ENCODE measurements around the gene ROR2.

The ROR2 gene

DNA sequence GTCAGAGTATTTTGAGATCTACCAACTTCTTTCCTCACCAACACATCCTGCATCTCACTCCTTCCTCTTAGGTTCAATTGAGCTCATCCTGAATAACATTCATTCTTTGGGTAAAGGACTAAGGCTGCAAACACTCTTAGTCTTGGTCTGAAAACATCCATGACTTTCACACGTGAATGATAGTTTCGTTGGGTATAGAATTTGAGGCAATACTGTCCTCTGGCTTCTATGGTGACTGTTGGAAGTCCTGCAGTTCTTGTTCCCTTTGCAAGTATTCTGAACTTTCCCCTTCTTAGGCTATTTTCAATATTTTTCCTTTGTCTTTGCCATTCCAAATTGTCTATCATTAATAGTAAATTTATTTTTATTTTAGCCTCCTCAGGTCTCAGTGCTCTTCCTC is 185.4 kb downstream of the ROR2 start:
- H3K27me3 ChIP-seq (ENCODE audit: low read depth): no peaks in the 10 kb centered on the region
- H3K9me3 ChIP-seq: peaks cover 9% of the 10 kb centered on the region
- in situ Hi-C loops (cut with MboI; ENCODE audit: low sequenced_read_pairs): no loop called here
- no peaks in the 10 kb centered on the region for H3K4me1 ChIP-seq
- no peak for DNase-seq (ENCODE audit: low spot score in 2 of 2)
- H3K36me3 ChIP-seq (replicated peaks): no peaks in the 10 kb centered on the region
- no peak overlapping the region for H3K4me3 ChIP-seq

DNA sequence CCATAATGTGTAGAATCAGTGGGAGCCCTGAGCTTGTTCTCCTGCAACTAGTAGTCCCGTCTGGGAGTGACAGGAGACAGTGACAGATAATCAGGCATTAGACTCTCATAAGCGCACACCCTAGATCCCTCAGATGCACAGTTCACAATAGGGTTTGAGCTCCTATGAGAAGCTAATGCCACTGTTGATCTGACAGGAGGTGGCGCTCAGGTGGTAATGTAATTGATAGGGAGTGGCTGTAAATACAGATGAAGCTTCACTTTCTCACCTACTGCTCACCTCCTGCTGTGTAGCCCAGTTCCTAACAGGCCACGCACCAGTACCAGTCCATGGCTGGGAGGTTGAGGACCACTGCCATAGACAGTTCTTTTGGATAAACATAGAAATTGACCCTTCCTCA is 188.7 kb downstream of the ROR2 start:
- no peak for DNase-seq (ENCODE audit: low spot score in 2 of 2)
- Histone ChIP-seq H3K36me3 (replicated peaks) (no peaks in the 10 kb centered on the region), H3K4me3 (no peak overlapping the region), H3K9me3 (peaks cover 9% of the 10 kb centered on the region), H3K4me1 (no peaks in the 10 kb centered on the region), H3K27me3 (ENCODE audit: low read depth) (no peaks in the 10 kb centered on the region)
- in situ Hi-C loops (cut with MboI; ENCODE audit: low sequenced_read_pairs): no loop called here

DNA sequence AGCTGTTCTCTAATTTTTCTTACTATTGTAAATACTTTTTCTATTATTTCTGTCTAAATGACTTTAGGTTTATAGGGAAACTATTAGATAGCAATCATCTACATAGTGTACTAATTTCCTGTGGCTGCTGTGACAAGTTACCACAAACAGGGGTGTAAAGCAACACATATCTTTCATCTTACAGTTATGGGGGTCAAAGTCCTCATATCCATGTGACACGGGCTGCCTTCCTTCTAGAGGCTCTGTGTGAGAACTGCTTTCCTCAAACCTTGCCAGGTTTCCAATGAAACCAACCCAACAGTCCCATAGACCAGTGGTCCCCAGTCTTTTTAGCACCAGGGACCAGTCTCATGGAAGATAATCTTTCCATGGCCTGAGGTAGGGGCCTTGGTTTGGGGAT is 189.1 kb downstream of the ROR2 start:
- H3K4me1 ChIP-seq: no peaks in the 10 kb centered on the region
- in situ Hi-C loops (cut with MboI; ENCODE audit: low sequenced_read_pairs): no loop called here
- no peaks in the 10 kb centered on the region for H3K27me3 ChIP-seq (ENCODE audit: low read depth)
- H3K36me3 ChIP-seq (replicated peaks): no peaks in the 10 kb centered on the region
- no peak overlapping the region for H3K4me3 ChIP-seq
- peaks cover 9% of the 10 kb centered on the region for H3K9me3 ChIP-seq
- no peak for DNase-seq (ENCODE audit: low spot score in 2 of 2)

DNA sequence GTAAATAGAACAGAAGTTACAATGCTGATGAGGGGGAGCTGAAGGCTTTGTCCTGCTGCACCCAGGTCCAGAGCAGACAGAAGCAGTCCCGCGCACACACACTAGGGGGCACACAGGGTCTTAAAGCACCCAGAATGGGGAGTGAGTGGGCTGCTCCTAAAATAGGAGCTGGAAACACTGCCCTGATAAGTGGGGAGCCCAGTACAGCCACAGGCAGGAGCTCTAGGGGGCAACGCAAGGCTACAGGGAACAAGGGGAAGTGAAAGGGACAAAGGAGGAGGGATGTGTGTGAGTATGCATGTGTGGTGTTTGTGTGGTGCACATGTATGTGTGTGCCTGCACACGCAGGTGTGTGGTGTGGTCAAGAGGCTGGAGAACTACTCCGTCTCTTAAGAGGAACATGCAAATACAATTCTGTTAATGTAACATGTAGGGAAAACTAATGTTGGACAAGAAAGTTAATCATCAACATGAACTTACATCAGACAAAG is 191.5 kb downstream of the ROR2 start:
- in situ Hi-C loops (cut with MboI; ENCODE audit: low sequenced_read_pairs): no loop called here
- no peaks in the 10 kb centered on the region for H3K9me3 ChIP-seq

DNA sequence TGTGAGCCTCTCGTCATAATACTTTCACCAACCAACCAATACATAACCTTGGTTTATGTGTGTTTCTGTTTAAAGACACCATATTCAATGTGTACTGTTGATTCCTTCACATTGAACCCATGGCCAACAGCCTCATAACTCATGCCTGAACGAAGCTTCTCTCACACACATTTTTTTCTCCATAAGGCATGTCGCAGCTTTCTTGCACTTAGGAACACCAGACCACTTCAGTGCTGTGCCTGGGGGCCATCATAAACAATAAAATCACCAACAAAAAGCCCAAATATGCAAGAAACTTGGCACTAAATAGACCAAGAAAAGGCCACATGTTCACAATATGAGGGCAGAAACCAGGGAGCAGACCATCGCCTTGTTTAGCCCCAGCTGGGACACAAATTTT is 192.2 kb downstream of the ROR2 start:
- in situ Hi-C loops (cut with MboI; ENCODE audit: low sequenced_read_pairs): no loop called here
- Histone ChIP-seq H3K4me1 (no peaks in the 10 kb centered on the region), H3K36me3 (replicated peaks) (no peaks in the 10 kb centered on the region), H3K27me3 (ENCODE audit: low read depth) (no peaks in the 10 kb centered on the region), H3K4me3 (no peak overlapping the region), H3K9me3 (no peaks in the 10 kb centered on the region)
- no peak for DNase-seq (ENCODE audit: low spot score in 2 of 2)

More for the DNA sequence above, 191.5 kb downstream of the ROR2 start:
- Histone ChIP-seq H3K27me3 (ENCODE audit: low read depth) (no peaks in the 10 kb centered on the region), H3K4me1 (no peaks in the 10 kb centered on the region), H3K36me3 (replicated peaks) (no peaks in the 10 kb centered on the region), H3K4me3 (no peak overlapping the region)
- DNase-seq (ENCODE audit: low spot score in 2 of 2): peak; percentile 15 to 82

DNA sequence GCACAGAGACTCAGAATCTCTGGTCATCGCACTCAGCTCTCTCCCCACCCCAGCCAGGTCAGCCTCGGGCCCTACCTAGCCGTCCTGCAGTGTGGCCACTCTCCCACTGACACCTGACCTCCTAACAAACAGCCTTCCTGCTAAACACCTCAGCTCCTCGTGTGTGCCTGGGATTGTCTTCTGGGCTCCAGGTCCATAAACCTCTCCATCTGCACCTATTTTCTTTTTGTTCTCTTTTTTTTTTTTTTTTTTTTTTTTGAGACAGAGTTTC is 193.6 kb downstream of the ROR2 start:
- no peaks in the 10 kb centered on the region for H3K27me3 ChIP-seq (ENCODE audit: low read depth)
- in situ Hi-C loops (cut with MboI; ENCODE audit: low sequenced_read_pairs): no loop called here
- H3K4me1 ChIP-seq: no peaks in the 10 kb centered on the region
- H3K9me3 ChIP-seq: no peaks in the 10 kb centered on the region
- no peaks in the 10 kb centered on the region for H3K36me3 ChIP-seq (replicated peaks)
- H3K4me3 ChIP-seq: no peak overlapping the region
- DNase-seq (ENCODE audit: low spot score in 2 of 2): no peak

DNA sequence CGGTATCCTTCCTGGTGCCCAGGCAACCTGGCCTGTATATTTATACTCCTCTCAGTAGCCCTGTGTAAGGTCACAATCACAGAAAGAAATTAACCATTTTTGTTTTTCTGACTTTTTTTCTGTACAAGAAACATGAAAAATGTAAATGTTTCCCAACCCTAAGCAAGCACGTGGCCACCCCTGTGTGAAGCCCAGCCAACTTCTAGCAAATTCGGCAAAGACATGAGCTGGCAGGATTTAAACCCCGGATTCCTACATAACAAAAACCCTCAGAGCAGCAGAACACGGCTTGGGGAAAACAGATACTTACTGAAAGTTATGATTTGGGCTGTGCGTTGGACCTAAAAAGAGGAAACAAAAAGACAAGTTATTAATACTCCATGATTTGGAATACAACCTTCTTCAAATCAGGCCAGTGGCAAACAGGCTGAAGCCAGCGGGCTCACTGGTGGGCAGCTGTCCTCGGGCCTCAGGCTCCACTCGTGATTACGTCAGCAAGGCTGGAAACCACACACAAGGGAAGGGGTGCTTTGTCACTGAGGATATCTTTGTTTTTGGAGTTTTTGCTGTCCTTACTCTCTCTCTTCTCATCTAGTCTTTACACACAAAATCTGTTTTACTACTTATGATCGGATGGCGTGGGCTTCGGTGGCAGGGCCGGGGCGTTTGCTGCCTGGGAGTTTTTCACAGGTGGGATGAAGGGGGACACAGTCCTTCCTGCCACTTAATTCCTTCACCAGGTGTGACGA is 194.1 kb downstream of the ROR2 start:
- Histone ChIP-seq H3K36me3 (replicated peaks) (no peaks in the 10 kb centered on the region), H3K4me1 (no peaks in the 10 kb centered on the region), H3K9me3 (no peaks in the 10 kb centered on the region), H3K27me3 (ENCODE audit: low read depth) (no peaks in the 10 kb centered on the region), H3K4me3 (no peak overlapping the region)
- no peak for DNase-seq (ENCODE audit: low spot score in 2 of 2)
- in situ Hi-C loops (cut with MboI; ENCODE audit: low sequenced_read_pairs): no loop called here

DNA sequence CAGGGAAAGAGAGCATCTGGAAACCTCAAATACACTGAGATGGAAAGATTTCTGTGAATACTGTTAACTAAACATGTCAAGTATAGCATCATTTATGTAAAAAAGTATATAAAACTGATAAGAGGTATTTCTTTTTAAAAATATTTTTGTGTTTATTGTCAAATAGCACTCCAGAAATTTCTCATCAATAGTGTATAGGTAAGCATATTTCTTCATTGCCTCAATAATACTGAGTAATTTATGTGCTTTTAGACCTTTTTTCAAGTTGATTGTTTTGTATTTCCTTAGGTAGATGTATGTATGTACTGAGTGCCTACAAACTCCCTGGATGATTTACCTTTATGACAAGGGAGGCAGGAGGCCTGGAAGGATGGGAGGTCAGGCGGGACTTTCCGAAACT is 196.3 kb downstream of the ROR2 start:
- Histone ChIP-seq H3K4me3 (no peak overlapping the region), H3K36me3 (replicated peaks) (no peaks in the 10 kb centered on the region), H3K4me1 (no peaks in the 10 kb centered on the region), H3K27me3 (ENCODE audit: low read depth) (no peaks in the 10 kb centered on the region), H3K9me3 (no peaks in the 10 kb centered on the region)
- no peak for DNase-seq (ENCODE audit: low spot score in 2 of 2)
- in situ Hi-C loops (cut with MboI; ENCODE audit: low sequenced_read_pairs): no loop called here

DNA sequence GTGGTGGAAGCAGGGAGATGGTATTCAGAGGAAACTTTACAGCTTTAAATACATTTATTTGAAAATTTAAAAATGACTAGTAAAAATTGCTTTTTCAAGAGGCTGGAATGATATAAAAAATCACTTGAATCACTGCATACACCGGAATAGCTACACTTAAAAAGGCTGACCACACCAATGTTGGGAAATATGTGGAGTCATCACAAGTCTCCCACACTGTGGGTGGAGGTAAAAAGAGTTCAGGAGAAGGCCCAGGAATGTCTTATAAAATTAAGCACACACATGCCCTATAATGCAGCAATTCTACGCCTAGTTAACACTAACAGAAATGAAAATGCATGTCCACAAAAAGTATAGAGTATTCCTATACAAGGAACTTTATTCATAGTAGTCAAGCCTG is 198.1 kb downstream of the ROR2 start:
- no peaks in the 10 kb centered on the region for H3K9me3 ChIP-seq
- no peaks in the 10 kb centered on the region for H3K4me1 ChIP-seq
- no peak overlapping the region for H3K4me3 ChIP-seq
- no peaks in the 10 kb centered on the region for H3K27me3 ChIP-seq (ENCODE audit: low read depth)
- DNase-seq (ENCODE audit: low spot score in 2 of 2): no peak
- H3K36me3 ChIP-seq (replicated peaks): no peaks in the 10 kb centered on the region
- in situ Hi-C loops (cut with MboI; ENCODE audit: low sequenced_read_pairs): no loop called here

DNA sequence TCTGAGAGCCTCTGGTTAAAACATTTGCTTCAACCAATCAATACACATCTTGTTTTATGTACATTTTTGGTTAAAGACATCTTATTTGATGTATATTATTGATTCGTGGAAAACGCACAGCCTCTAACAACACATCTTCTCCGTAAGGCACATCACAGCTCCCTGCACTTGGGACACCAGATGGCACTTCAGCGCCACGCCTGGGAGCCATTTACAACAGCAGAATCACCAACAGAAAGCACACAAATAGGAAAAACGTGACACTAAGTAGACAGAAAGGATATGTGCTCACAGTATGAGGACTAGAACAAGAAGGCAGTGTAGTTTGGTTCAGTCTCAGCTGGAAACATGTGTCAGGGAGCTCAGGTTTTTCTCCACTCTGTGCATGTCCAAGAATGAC is 199.7 kb downstream of the ROR2 start:
- no peak for DNase-seq (ENCODE audit: low spot score in 2 of 2)
- H3K36me3 ChIP-seq (replicated peaks): no peaks in the 10 kb centered on the region

DNA sequence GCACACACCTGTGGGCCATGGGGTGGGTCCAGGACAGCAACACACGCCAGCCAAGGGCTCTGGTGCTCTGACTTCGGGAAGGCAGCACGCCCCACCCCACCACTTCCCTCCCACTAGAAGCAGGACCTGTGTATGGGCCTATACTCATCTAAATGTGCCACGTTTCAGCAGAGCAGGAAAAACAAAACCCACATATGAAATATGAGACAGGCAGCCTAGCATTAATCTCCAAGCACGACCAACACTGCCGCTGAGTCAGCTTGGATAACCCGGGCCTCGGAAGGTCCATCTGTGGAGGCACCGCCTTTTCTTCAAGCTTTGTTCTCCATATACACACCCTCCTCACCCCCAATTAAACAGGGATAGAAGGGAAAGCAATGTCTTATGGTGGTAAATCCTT is 203.1 kb downstream of the ROR2 start:
- Histone ChIP-seq H3K4me1 (no peaks in the 10 kb centered on the region), H3K4me3 (no peak overlapping the region), H3K36me3 (replicated peaks) (no peaks in the 10 kb centered on the region), H3K27me3 (ENCODE audit: low read depth) (no peaks in the 10 kb centered on the region), H3K9me3 (no peaks in the 10 kb centered on the region)
- DNase-seq (ENCODE audit: low spot score in 2 of 2): no peak
- in situ Hi-C loops (cut with MboI; ENCODE audit: low sequenced_read_pairs): no loop called here

More for the DNA sequence above, 199.7 kb downstream of the ROR2 start:
- in situ Hi-C loops (cut with MboI; ENCODE audit: low sequenced_read_pairs): no loop called here
- Histone ChIP-seq H3K4me1 (no peaks in the 10 kb centered on the region), H3K27me3 (ENCODE audit: low read depth) (no peaks in the 10 kb centered on the region), H3K9me3 (no peaks in the 10 kb centered on the region), H3K4me3 (no peak overlapping the region)

DNA sequence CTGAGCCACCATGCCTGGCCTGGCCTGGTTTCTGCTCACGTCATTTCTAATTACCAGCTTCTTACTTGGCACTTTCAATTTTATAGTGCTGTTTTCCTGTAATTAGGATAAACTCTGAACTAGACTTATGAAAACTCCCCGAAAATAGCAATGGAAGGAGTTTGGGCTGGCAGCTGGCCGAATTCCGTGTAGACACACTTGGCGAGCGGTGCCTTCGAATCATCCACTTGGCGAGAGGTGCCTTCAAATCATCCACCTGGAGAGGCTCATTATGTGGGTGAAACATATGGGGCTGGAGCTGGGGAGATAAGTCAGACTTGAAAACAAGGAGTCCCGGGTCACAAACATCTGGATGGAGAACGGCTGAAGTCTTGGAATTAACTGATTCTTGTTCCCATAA is 203.7 kb downstream of the ROR2 start:
- Histone ChIP-seq H3K4me3 (no peak overlapping the region), H3K27me3 (ENCODE audit: low read depth) (no peaks in the 10 kb centered on the region), H3K36me3 (replicated peaks) (no peaks in the 10 kb centered on the region), H3K9me3 (no peaks in the 10 kb centered on the region), H3K4me1 (no peaks in the 10 kb centered on the region)
- DNase-seq (ENCODE audit: low spot score in 2 of 2): no peak
- in situ Hi-C loops (cut with MboI; ENCODE audit: low sequenced_read_pairs): no loop called here

DNA sequence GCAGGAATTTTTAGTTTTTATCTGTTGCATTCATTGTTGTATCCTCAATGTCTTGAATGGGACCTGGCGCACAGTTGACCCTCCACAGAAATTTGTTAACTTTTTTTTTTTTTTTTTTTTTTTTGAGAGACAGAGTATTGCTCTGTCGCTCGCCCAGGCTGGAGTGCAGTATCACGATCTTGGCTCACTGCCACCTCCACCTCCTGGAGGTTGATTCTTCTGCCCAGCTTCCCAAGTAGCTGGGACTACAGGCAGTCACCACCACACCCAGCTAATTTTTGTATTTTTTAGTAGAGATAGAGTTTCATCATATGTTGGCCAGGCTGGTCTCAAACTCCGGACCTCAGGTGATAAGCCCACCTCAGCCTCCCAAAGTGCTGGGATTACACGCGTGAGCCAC is 205.9 kb downstream of the ROR2 start:
- no peaks in the 10 kb centered on the region for H3K4me1 ChIP-seq
- in situ Hi-C loops (cut with MboI; ENCODE audit: low sequenced_read_pairs): no loop called here
- no peak for DNase-seq (ENCODE audit: low spot score in 2 of 2)
- no peak overlapping the region for H3K4me3 ChIP-seq
- H3K9me3 ChIP-seq: no peaks in the 10 kb centered on the region
- H3K27me3 ChIP-seq (ENCODE audit: low read depth): no peaks in the 10 kb centered on the region
- H3K36me3 ChIP-seq (replicated peaks): no peaks in the 10 kb centered on the region

DNA sequence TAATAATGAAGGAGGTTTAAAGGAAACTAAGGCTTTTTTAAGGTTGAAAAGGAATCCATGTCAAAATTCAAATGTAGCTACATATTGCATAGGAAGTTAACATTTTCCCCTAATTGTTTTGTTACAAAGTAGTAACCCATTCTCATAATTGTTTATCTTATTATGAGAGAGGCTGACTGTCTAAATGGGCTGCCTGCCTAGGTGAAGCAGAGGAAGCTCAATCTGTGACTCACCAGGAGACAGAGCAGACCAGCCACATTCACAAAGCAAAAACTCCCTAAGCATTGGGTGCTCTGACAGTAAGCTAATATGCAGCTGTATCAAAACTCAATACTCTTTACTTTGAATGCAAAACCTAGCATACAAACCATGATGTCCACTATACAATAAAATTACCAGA is 208.5 kb downstream of the ROR2 start:
- in situ Hi-C loops (cut with MboI; ENCODE audit: low sequenced_read_pairs): no loop called here
- H3K4me3 ChIP-seq: no peak overlapping the region
- no peak for DNase-seq (ENCODE audit: low spot score in 2 of 2)
- H3K4me1 ChIP-seq: no peaks in the 10 kb centered on the region
- no peaks in the 10 kb centered on the region for H3K9me3 ChIP-seq
- no peaks in the 10 kb centered on the region for H3K36me3 ChIP-seq (replicated peaks)
- H3K27me3 ChIP-seq (ENCODE audit: low read depth): no peaks in the 10 kb centered on the region

DNA sequence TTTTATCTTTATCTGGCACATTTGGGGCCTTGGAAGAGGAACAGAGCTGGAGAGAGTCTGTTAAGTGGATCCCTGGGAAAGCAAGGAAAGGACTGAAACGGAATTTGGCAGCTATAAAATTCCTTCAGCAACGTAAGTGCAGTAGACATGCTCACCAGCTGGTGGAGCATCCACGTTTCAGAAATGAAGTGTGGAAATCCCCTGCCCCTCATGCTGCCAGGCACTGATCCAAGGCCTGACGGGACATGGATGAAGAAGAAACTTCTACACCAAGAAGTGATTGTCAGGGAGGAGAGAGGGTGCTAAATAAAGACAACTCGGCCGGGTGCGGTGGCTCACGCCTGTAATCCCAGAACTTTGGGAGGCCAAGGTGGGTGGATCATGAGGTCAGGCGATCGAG is 209.3 kb downstream of the ROR2 start:
- no peak for DNase-seq (ENCODE audit: low spot score in 2 of 2)
- H3K36me3 ChIP-seq (replicated peaks): no peaks in the 10 kb centered on the region
- in situ Hi-C loops (cut with MboI; ENCODE audit: low sequenced_read_pairs): no loop called here

More for the DNA sequence above, 209.3 kb downstream of the ROR2 start:
- no peaks in the 10 kb centered on the region for H3K27me3 ChIP-seq (ENCODE audit: low read depth)
- H3K4me3 ChIP-seq: no peak overlapping the region
- no peaks in the 10 kb centered on the region for H3K4me1 ChIP-seq
- no peaks in the 10 kb centered on the region for H3K9me3 ChIP-seq

Data from HAP-1 (cell line).